K562 (cell line): ENCODE measurements around the gene TMX4. TPM values are rescaled to one million over a fixed set of nuclear protein-coding genes. Genes with fewer than 3 reads are reported as not detected.

Experiments used
- BHLHE40 ChIP-seq: IDR thresholded peaks from 2 replicates; pipeline ENCODE4 v1.6.1; 2011; ENCODE audit warnings: low read length, improper control_type of control experiment
- EGR1 ChIP-seq: fragments of 450-650 bp; conservative IDR thresholded peaks from 2 replicates; pipeline ENCODE4 v1.6.1; 2017; ENCODE audit warnings: mild to moderate bottlenecking
- HDAC1 ChIP-seq, 2 experiments: fragments of 450-650 bp; IDR thresholded peaks; 2 replicates each; pipeline ENCODE4 v1.6.1; 2016 to 2017; ENCODE audit warnings: inconsistent platforms in 1 of 2, mild to moderate bottlenecking in 1 of 2, moderate library complexity in 1 of 2
- KDM2B ChIP-seq: fragments of 250-450 bp; sonication (Bioruptor Pico); IDR thresholded peaks from 2 replicates; pipeline ENCODE4 v1.8.0; 2021; ENCODE audit warnings: mild to moderate bottlenecking, moderate library complexity
- KDM5B ChIP-seq: fragments of 200-600 bp; sonication (generic); IDR thresholded peaks from 2 replicates; pipeline ENCODE4 v1.6.1; 2012; ENCODE audit warnings: low read depth, mild to moderate bottlenecking, moderate library complexity, low read length, control low read depth, inconsistent platforms; ENCODE audit not compliant: insufficient replicate concordance
- MEF2A ChIP-seq: IDR thresholded peaks from 2 replicates; pipeline ENCODE4 v1.6.1; 2011; ENCODE audit warnings: low read depth, mild to moderate bottlenecking, low read length, moderate library complexity; ENCODE audit not compliant: control insufficient read depth
- MEIS2 ChIP-seq: fragments of 450-650 bp; IDR thresholded peaks from 2 replicates; pipeline ENCODE4 v1.6.1; 2014; ENCODE audit warnings: mild to moderate bottlenecking; ENCODE audit not compliant: partially characterized antibody
- NELFE ChIP-seq: IDR thresholded peaks from 2 replicates; pipeline ENCODE4 v1.6.1; 2011; ENCODE audit warnings: mild to moderate bottlenecking; ENCODE audit not compliant: insufficient read depth, insufficient read length
- PHF20 ChIP-seq: fragments of 450-650 bp; IDR thresholded peaks from 2 replicates; pipeline ENCODE4 v1.6.1; 2018; ENCODE audit not compliant: partially characterized antibody
- PURB ChIP-seq: sonication (generic); formaldehyde crosslinking; IDR thresholded peaks from 2 replicates; pipeline ENCODE4 v1.9.0; 2021; ENCODE audit warnings: low read depth, mild to moderate bottlenecking, missing genetic modification reagents
- SOX6 ChIP-seq: fragments of 450-650 bp; IDR thresholded peaks from 2 replicates; pipeline ENCODE4 v1.6.1; 2014; ENCODE audit warnings: mild to moderate bottlenecking
- TAF15 ChIP-seq: fragments of 200-400 bp; formaldehyde crosslinking; IDR thresholded peaks from 2 replicates; pipeline ENCODE4 v1.6.1; 2017; ENCODE audit warnings: mild to moderate bottlenecking, low read depth, low read length, moderate library complexity
- polyA plus RNA-seq, 8 experiments: library from polyadenylated mRNA; depleted of rRNA in 4 of 8; stranded (reverse) in 5 of 8; unstranded in 3 of 8; fragments of >200 nt; fragmentation: Nextera tagmentation in 2 of 8; fragmentation: Illumina TruSeq in 1 of 8; extraction: Ambion mirVana in 2 of 8; extraction: Trizol in 1 of 8; gene quantifications; 2 replicates each; pipeline versions ENCODE4 v1.2.1 to v1.2.3, GENCODE V29; 2011 to 2014; ENCODE audit warnings: inconsistent platforms in 1 of 8, missing spikeins in 1 of 8
- total RNA-seq, 7 experiments: library from RNA; depleted of rRNA in 6 of 7; stranded (reverse); fragments of >200 nt in 6 of 7; fragmentation: Illumina TruSeq in 2 of 7; extraction: Trizol in 2 of 7; gene quantifications; 2 replicates each; pipeline versions ENCODE4 v1.2.1 to v1.2.3, GENCODE V29; 2011 to 2021; ENCODE audit warnings: low replicate concordance in 1 of 7
- TF ChIP-seq, protein P1 (sequence below): IDR thresholded peaks from 2 replicates; pipeline ENCODE4 v1.6.1; 2011; ENCODE audit warnings: borderline replicate concordance, low read depth, mild to moderate bottlenecking, moderate library complexity, low read length; ENCODE audit not compliant: insufficient read depth, poor library complexity, severe bottlenecking
- TF ChIP-seq, protein P2 (sequence below): fragments of 250-450 bp; sonication (Bioruptor Pico); IDR thresholded peaks from 2 replicates; pipeline ENCODE4 v1.4.0; 2020
- TF ChIP-seq, protein P3 (sequence below), 2 experiments: fragments of 450-650 bp; conservative IDR thresholded peaks; 2 replicates each; pipeline ENCODE4 v1.6.1; 2017; ENCODE audit warnings: mild to moderate bottlenecking in 2 of 2, moderate library complexity in 2 of 2
- TF ChIP-seq, protein P4 (sequence below): sonication (generic); formaldehyde crosslinking; IDR thresholded peaks from 2 replicates; pipeline ENCODE4 v1.8.1; 2022; ENCODE audit warnings: missing genetic modification reagents

TMX4 gene
- total and polyA plus RNA-seq, 9 of the 15 experiments (the other 6 are each of a cell fraction or from before 2014, with no cell fraction given): 4.4 to 19.3 (median 10.8) TPM

DNA sequence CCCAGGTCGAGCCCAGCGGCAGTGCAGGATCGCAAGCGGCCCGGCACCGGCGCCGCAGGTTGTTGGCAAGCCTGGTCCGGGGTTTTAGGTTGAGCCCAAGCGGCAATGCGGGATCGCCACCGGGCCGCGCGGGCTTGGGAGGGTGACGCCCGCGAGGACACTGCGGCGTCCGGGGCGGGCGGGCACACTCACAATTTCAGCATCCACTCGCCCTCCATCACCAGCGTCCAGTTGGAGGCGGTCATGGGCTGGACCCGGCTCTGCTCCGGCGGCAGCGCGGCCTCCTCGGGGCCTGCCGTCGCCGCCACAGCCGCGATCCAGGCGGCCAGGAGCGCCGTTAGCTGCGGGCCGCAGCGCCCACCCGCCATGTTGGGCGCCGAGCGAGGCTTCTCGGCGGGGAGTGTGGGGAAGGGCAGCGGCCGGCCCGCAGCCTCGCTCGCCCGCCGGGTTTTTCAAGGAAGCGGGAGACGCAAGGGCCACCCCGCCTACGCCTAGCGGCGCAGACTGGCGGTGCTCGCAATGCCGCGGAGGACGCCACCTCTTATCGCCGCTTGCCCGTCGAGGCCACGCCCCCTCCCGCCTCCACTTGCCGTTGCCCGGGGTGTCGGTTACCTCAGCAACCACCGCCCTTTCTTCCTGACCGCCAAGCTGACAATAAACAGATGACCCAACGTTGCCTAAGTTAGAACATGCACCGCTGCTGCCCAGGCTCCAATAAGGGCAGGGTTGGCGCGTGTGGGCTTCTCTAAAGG, at the start of gene TMX4 (continued):
- TF ChIP-seq, protein P1, sequence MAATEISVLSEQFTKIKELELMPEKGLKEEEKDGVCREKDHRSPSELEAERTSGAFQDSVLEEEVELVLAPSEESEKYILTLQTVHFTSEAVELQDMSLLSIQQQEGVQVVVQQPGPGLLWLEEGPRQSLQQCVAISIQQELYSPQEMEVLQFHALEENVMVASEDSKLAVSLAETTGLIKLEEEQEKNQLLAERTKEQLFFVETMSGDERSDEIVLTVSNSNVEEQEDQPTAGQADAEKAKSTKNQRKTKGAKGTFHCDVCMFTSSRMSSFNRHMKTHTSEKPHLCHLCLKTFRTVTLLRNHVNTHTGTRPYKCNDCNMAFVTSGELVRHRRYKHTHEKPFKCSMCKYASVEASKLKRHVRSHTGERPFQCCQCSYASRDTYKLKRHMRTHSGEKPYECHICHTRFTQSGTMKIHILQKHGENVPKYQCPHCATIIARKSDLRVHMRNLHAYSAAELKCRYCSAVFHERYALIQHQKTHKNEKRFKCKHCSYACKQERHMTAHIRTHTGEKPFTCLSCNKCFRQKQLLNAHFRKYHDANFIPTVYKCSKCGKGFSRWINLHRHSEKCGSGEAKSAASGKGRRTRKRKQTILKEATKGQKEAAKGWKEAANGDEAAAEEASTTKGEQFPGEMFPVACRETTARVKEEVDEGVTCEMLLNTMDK: peak; percentile 94
- peak; percentile 40; the same call in 1 of the 2 replicates for TF ChIP-seq SOX6
- no peak for TF ChIP-seq MEF2A
- peak; percentile 91 for TF ChIP-seq EGR1
- TF ChIP-seq, protein P2, sequence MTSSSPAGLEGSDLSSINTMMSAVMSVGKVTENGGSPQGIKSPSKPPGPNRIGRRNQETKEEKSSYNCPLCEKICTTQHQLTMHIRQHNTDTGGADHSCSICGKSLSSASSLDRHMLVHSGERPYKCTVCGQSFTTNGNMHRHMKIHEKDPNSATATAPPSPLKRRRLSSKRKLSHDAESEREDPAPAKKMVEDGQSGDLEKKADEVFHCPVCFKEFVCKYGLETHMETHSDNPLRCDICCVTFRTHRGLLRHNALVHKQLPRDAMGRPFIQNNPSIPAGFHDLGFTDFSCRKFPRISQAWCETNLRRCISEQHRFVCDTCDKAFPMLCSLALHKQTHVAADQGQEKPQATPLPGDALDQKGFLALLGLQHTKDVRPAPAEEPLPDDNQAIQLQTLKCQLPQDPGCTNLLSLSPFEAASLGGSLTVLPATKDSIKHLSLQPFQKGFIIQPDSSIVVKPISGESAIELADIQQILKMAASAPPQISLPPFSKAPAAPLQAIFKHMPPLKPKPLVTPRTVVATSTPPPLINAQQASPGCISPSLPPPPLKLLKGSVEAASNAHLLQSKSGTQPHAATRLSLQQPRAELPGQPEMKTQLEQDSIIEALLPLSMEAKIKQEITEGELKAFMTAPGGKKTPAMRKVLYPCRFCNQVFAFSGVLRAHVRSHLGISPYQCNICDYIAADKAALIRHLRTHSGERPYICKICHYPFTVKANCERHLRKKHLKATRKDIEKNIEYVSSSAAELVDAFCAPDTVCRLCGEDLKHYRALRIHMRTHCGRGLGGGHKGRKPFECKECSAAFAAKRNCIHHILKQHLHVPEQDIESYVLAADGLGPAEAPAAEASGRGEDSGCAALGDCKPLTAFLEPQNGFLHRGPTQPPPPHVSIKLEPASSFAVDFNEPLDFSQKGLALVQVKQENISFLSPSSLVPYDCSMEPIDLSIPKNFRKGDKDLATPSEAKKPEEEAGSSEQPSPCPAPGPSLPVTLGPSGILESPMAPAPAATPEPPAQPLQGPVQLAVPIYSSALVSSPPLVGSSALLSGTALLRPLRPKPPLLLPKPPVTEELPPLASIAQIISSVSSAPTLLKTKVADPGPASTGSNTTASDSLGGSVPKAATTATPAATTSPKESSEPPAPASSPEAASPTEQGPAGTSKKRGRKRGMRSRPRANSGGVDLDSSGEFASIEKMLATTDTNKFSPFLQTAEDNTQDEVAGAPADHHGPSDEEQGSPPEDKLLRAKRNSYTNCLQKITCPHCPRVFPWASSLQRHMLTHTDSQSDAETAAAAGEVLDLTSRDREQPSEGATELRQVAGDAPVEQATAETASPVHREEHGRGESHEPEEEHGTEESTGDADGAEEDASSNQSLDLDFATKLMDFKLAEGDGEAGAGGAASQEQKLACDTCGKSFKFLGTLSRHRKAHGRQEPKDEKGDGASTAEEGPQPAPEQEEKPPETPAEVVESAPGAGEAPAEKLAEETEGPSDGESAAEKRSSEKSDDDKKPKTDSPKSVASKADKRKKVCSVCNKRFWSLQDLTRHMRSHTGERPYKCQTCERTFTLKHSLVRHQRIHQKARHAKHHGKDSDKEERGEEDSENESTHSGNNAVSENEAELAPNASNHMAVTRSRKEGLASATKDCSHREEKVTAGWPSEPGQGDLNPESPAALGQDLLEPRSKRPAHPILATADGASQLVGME (CRISPR knock-in tag): peak; percentile 76; the same call in 1 of the 2 replicates
- TF ChIP-seq NELFE: no peak
- TF ChIP-seq, protein P3, sequence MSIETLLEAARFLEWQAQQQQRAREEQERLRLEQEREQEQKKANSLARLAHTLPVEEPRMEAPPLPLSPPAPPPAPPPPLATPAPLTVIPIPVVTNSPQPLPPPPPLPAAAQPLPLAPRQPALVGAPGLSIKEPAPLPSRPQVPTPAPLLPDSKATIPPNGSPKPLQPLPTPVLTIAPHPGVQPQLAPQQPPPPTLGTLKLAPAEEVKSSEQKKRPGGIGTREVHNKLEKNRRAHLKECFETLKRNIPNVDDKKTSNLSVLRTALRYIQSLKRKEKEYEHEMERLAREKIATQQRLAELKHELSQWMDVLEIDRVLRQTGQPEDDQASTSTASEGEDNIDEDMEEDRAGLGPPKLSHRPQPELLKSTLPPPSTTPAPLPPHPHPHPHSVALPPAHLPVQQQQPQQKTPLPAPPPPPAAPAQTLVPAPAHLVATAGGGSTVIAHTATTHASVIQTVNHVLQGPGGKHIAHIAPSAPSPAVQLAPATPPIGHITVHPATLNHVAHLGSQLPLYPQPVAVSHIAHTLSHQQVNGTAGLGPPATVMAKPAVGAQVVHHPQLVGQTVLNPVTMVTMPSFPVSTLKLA (conservative IDR thresholded peaks at IDR 0.05): peak; percentile 22 to 42; a peak in 1 of 4 replicates
- 0 out of 4 replicates have a peak, but pooled peaks of 1 of the 2 experiments have one; percentile 30 for TF ChIP-seq HDAC1 (IDR thresholded peaks at IDR 0.05)
- no peak for TF ChIP-seq KDM2B (CRISPR knock-in tag)
- TF ChIP-seq KDM5B: peak; percentile 97
- TF ChIP-seq MEIS2: peak; percentile 89
- TF ChIP-seq TAF15: no peak
- no peak for TF ChIP-seq PHF20
- TF ChIP-seq BHLHE40: no peak
- TF ChIP-seq PURB: no peak
- TF ChIP-seq, protein P4, sequence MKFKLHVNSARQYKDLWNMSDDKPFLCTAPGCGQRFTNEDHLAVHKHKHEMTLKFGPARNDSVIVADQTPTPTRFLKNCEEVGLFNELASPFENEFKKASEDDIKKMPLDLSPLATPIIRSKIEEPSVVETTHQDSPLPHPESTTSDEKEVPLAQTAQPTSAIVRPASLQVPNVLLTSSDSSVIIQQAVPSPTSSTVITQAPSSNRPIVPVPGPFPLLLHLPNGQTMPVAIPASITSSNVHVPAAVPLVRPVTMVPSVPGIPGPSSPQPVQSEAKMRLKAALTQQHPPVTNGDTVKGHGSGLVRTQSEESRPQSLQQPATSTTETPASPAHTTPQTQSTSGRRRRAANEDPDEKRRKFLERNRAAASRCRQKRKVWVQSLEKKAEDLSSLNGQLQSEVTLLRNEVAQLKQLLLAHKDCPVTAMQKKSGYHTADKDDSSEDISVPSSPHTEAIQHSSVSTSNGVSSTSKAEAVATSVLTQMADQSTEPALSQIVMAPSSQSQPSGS: 0 out of 2 replicates have a peak, but pooled peaks have one; percentile 53
